Measurements from ENCODE around the gene EZR. TPM values are rescaled to one million over a fixed set of nuclear protein-coding genes. Genes with fewer than 3 reads are reported as not detected.

The EZR gene
- total RNA-seq, 1 experiment from 2014 or later: 1,402 TPM

DNA sequence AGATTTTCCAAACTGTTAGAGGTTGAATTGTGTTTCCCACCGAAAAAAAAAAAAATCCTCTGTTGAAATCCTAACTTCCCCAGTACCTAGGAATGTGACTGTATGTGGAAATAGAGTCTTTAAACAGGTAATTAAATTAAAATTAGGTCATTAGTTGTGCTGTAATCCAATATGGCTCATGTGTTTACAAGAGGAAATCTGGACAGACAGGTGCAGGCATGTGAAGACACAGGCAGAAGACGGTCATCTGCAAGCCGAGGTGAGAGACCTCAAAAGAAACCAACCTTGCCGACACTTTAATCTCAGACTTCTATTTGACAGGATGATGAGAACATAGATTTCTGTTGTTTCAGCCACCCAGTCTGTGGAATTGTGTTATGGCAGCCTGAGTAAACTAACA is 28.6 kb upstream of the EZR start:
- Histone ChIP-seq H3K9me3 (ENCODE audit: control insufficient read depth in 1 of 2, insufficient read depth in 1 of 2, low read depth in 1 of 2, low read length in 2 of 2) (no peaks in the 10 kb centered on the region), H3K27ac (ENCODE audit: low read depth, low read length) (no peak overlapping the region), H2AFZ (ENCODE audit: low read depth, low read length, poor library complexity, severe bottlenecking) (no peak overlapping the region), H3K4me1 (ENCODE audit: control insufficient read depth in 1 of 2, insufficient read depth in 2 of 2, low read length in 2 of 2) (peaks cover 40 to 51% of the 10 kb centered on the region in 2 experiments), H3K9me2 (ENCODE audit: insufficient read depth) (no peaks in the 10 kb centered on the region), H3K4me2 (ENCODE audit: low read length) (no peak overlapping the region), H3K79me2 (ENCODE audit: insufficient read depth, low read length) (peaks cover 26% of the 10 kb centered on the region), H4K20me1 (ENCODE audit: insufficient read depth) (no peaks in the 10 kb centered on the region), H3K9ac (ENCODE audit: low read length) (no peak overlapping the region), H3K36me3 (ENCODE audit: control insufficient read depth in 1 of 2, insufficient read depth in 2 of 2, low read length in 2 of 2) (no peaks in the 10 kb centered on the region), H3K4me3 (replicated peaks in 1 of 2; ENCODE audit: low read depth in 1 of 2, low read length in 2 of 2) (no peak overlapping the region), H3K27me3 (ENCODE audit: insufficient read depth, low read length) (no peaks in the 10 kb centered on the region)
- ChIA-PET CTCF (no interaction called here), RAD21 (ENCODE audit: low non-redundant PET in 1 of 2, low total read pairs in 2 of 2, uncharacterized antibody in 2 of 2, unreplicated experiment in 2 of 2) (no interaction called here), POLR2A (no interaction called here)
- ATAC-seq (no peak), DNase-seq (ENCODE audit: low read depth, low spot score) (no peak)
- TF ChIP-seq RAD21 (IDR thresholded peaks at IDR 0.05; ENCODE audit: low read depth) (no peak), ELF1 (IDR thresholded peaks at IDR 0.05; ENCODE audit: borderline replicate concordance, low read depth) (no peak)
- BruUV-seq (replicated peaks): no TSS peak
- intact Hi-C loops (cut with micrococcal nuclease): no loop called here

DNA sequence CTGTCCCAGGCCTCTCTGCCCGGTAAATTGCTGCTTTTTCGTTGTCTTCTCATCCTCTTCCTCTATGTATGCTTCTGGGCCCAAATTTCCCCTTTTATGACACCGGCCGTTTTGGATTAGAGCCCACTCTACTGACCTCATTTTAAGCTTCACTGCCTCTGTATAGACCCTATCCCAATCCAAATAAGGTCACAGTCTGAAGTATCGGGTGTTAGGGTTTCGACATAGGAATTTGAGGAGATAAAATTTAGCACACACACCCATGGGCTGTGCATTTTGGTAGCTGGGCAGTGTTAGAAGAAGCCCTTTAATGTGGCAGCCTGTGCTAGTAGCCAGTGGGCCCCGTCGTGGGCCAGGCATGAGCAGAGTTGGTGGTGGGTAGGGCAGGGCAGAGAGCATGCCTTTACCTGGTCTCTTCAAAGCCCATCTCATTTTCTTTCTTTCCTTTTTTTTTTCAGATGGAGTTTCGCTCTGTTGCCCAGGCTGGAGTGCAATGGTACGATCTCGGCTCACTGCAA is 27.9 kb upstream of the EZR start:
- no peak overlapping the region for H3K4me3 ChIP-seq (replicated peaks in 1 of 2; ENCODE audit: low read depth in 1 of 2, low read length in 2 of 2)
- H4K20me1 ChIP-seq (ENCODE audit: insufficient read depth): no peaks in the 10 kb centered on the region
- H3K9ac ChIP-seq (ENCODE audit: low read length): no peak overlapping the region
- H2AFZ ChIP-seq (ENCODE audit: low read depth, low read length, poor library complexity, severe bottlenecking): no peak overlapping the region
- no peaks in the 10 kb centered on the region for H3K9me2 ChIP-seq (ENCODE audit: insufficient read depth)
- no peak overlapping the region for H3K4me2 ChIP-seq (ENCODE audit: low read length)
- peaks cover 33 to 44% of the 10 kb centered on the region in 2 experiments for H3K4me1 ChIP-seq (ENCODE audit: control insufficient read depth in 1 of 2, insufficient read depth in 2 of 2, low read length in 2 of 2)
- H3K79me2 ChIP-seq (ENCODE audit: insufficient read depth, low read length): peaks cover 19% of the 10 kb centered on the region
- ChIA-PET POLR2A (no interaction called here), CTCF (no interaction called here), RAD21 (ENCODE audit: low non-redundant PET in 1 of 2, low total read pairs in 2 of 2, uncharacterized antibody in 2 of 2, unreplicated experiment in 2 of 2) (no interaction called here)
- intact Hi-C loops (cut with micrococcal nuclease): no loop called here
- H3K27me3 ChIP-seq (ENCODE audit: insufficient read depth, low read length): no peaks in the 10 kb centered on the region
- no TSS peak for BruUV-seq (replicated peaks)
- H3K9me3 ChIP-seq (ENCODE audit: control insufficient read depth in 1 of 2, insufficient read depth in 1 of 2, low read depth in 1 of 2, low read length in 2 of 2): no peaks in the 10 kb centered on the region
- ATAC-seq (no peak), DNase-seq (ENCODE audit: low read depth, low spot score) (no peak)
- no peak overlapping the region for H3K27ac ChIP-seq (ENCODE audit: low read depth, low read length)
- H3K36me3 ChIP-seq (ENCODE audit: control insufficient read depth in 1 of 2, insufficient read depth in 2 of 2, low read length in 2 of 2): no peaks in the 10 kb centered on the region
- TF ChIP-seq, protein P1, sequence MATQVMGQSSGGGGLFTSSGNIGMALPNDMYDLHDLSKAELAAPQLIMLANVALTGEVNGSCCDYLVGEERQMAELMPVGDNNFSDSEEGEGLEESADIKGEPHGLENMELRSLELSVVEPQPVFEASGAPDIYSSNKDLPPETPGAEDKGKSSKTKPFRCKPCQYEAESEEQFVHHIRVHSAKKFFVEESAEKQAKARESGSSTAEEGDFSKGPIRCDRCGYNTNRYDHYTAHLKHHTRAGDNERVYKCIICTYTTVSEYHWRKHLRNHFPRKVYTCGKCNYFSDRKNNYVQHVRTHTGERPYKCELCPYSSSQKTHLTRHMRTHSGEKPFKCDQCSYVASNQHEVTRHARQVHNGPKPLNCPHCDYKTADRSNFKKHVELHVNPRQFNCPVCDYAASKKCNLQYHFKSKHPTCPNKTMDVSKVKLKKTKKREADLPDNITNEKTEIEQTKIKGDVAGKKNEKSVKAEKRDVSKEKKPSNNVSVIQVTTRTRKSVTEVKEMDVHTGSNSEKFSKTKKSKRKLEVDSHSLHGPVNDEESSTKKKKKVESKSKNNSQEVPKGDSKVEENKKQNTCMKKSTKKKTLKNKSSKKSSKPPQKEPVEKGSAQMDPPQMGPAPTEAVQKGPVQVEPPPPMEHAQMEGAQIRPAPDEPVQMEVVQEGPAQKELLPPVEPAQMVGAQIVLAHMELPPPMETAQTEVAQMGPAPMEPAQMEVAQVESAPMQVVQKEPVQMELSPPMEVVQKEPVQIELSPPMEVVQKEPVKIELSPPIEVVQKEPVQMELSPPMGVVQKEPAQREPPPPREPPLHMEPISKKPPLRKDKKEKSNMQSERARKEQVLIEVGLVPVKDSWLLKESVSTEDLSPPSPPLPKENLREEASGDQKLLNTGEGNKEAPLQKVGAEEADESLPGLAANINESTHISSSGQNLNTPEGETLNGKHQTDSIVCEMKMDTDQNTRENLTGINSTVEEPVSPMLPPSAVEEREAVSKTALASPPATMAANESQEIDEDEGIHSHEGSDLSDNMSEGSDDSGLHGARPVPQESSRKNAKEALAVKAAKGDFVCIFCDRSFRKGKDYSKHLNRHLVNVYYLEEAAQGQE (IDR thresholded peaks at IDR 0.05; ENCODE audit: low read depth): no peak
- TF ChIP-seq ZFX (IDR thresholded peaks at IDR 0.05) (no peak), POLR2A (IDR thresholded peaks at IDR 0.05; ENCODE audit: borderline replicate concordance, extremely low read depth, insufficient read depth, insufficient read length) (no peak), CBX3 (IDR thresholded peaks at IDR 0.05; ENCODE audit: low read depth) (no peak), TCF7L2 (IDR thresholded peaks at IDR 0.05; ENCODE audit: borderline replicate concordance, extremely low read depth, insufficient read depth, insufficient read length) (no peak), SP1 (IDR thresholded peaks at IDR 0.05; ENCODE audit: low read depth) (no peak), EZH2 (IDR thresholded peaks at IDR 0.05) (no peak), POLR2AphosphoS5 (IDR thresholded peaks at IDR 0.05; ENCODE audit: low read depth, low read length) (no peak), SRF (IDR thresholded peaks at IDR 0.05; ENCODE audit: low read depth) (no peak), RAD21 (IDR thresholded peaks at IDR 0.05; ENCODE audit: low read depth) (no peak), CEBPB (IDR thresholded peaks at IDR 0.05; ENCODE audit: low read depth) (no peak), ZNF274 (IDR thresholded peaks at IDR 0.05; ENCODE audit: low read depth, low read length) (no peak), EGR1 (IDR thresholded peaks at IDR 0.05; ENCODE audit: low read depth) (no peak), FOSL1 (IDR thresholded peaks at IDR 0.05; ENCODE audit: low read depth) (no peak), YY1 (IDR thresholded peaks at IDR 0.05; ENCODE audit: extremely low read depth, insufficient replicate concordance, low read depth, low read length) (no peak)
- TF ChIP-seq, protein P2, sequence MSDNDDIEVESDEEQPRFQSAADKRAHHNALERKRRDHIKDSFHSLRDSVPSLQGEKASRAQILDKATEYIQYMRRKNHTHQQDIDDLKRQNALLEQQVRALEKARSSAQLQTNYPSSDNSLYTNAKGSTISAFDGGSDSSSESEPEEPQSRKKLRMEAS (IDR thresholded peaks at IDR 0.05): no peak

Data from HCT116 (cell line).